Measurements from ENCODE around the gene MB. TPM values are rescaled to one million over a fixed set of nuclear protein-coding genes. Genes with fewer than 3 reads are reported as not detected.

The MB gene
- total RNA-seq, 1 experiment from 2014 or later = 1.5 TPM

DNA sequence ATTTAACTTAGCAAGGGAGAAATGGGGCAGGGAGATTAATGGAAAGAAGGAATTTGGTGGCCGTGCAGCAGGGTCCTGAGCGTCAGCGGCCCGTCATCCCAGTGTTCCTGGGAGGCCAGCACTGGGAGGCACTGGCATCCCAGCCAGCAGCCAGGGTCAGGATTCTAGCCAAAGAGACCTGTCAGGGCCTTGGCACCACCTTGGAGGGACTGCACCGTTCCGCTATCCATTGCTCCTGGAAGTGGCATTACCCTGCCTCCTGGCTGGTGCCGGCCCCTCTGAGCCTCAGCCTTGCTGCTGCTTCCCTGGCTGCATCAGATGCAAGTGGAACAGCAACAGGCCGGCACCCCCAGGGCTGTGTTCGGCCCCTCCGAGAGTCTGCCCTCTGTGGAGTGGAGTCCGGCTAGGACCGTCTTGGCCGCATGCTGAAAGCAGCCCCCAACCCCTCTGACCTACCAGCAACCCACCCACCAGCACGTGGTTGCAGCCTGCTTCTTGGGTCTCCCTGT lies 46.4 kb downstream of the MB start:
- Histone ChIP-seq H3K27me3 (ENCODE audit: insufficient read depth, low read length) (no peaks in the 10 kb centered on the region), H3K9me3 (ENCODE audit: control insufficient read depth in 1 of 2, insufficient read depth in 1 of 2, low read depth in 1 of 2, low read length in 2 of 2) (no peaks in the 10 kb centered on the region), H3K4me3 (replicated peaks in 1 of 2; ENCODE audit: low read depth in 1 of 2, low read length in 2 of 2) (no peak overlapping the region), H3K27ac (ENCODE audit: low read depth, low read length) (no peak overlapping the region), H4K20me1 (ENCODE audit: insufficient read depth) (no peaks in the 10 kb centered on the region), H3K4me2 (ENCODE audit: low read length) (no peak overlapping the region), H3K9ac (ENCODE audit: low read length) (no peak overlapping the region), H2AFZ (ENCODE audit: low read depth, low read length, poor library complexity, severe bottlenecking) (no peak overlapping the region), H3K4me1 (ENCODE audit: control insufficient read depth in 1 of 2, insufficient read depth in 2 of 2, low read length in 2 of 2) (peaks cover 11 to 17% of the 10 kb centered on the region in 2 experiments), H3K36me3 (ENCODE audit: control insufficient read depth in 1 of 2, insufficient read depth in 2 of 2, low read length in 2 of 2) (no peaks in the 10 kb centered on the region), H3K9me2 (ENCODE audit: insufficient read depth) (no peaks in the 10 kb centered on the region), H3K79me2 (ENCODE audit: insufficient read depth, low read length) (no peaks in the 10 kb centered on the region)
- intact Hi-C loops (cut with micrococcal nuclease) = no loop called here
- DNase-seq (ENCODE audit: low read depth, low spot score) (no peak), ATAC-seq (no peak)
- TF ChIP-seq, protein P1, sequence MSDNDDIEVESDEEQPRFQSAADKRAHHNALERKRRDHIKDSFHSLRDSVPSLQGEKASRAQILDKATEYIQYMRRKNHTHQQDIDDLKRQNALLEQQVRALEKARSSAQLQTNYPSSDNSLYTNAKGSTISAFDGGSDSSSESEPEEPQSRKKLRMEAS (IDR thresholded peaks at IDR 0.05) = no peak
- TF ChIP-seq SP1 (IDR thresholded peaks at IDR 0.05; ENCODE audit: low read depth) = no peak
- no peak for TF ChIP-seq EZH2 (IDR thresholded peaks at IDR 0.05)
- TF ChIP-seq TCF7L2 (IDR thresholded peaks at IDR 0.05; ENCODE audit: borderline replicate concordance, extremely low read depth, insufficient read depth, insufficient read length) = no peak
- no peak for TF ChIP-seq FOSL1 (IDR thresholded peaks at IDR 0.05; ENCODE audit: low read depth)
- TF ChIP-seq EGR1 (IDR thresholded peaks at IDR 0.05; ENCODE audit: low read depth) = no peak
- no peak for TF ChIP-seq SRF (IDR thresholded peaks at IDR 0.05; ENCODE audit: low read depth)
- TF ChIP-seq CBX3 (IDR thresholded peaks at IDR 0.05; ENCODE audit: low read depth) = no peak
- no peak for TF ChIP-seq POLR2A (IDR thresholded peaks at IDR 0.05; ENCODE audit: borderline replicate concordance, extremely low read depth, insufficient read depth, insufficient read length)
- no peak for TF ChIP-seq ELF1 (IDR thresholded peaks at IDR 0.05; ENCODE audit: borderline replicate concordance, low read depth)
- TF ChIP-seq ZFX (IDR thresholded peaks at IDR 0.05) = no peak
- no peak for TF ChIP-seq POLR2AphosphoS5 (IDR thresholded peaks at IDR 0.05; ENCODE audit: low read depth, low read length)
- ChIA-PET CTCF (no interaction called here), RAD21 (ENCODE audit: low non-redundant PET in 1 of 2, low total read pairs in 2 of 2, uncharacterized antibody in 2 of 2, unreplicated experiment in 2 of 2) (no interaction called here), POLR2A (no interaction called here)
- BruUV-seq (replicated peaks) = no TSS peak

DNA sequence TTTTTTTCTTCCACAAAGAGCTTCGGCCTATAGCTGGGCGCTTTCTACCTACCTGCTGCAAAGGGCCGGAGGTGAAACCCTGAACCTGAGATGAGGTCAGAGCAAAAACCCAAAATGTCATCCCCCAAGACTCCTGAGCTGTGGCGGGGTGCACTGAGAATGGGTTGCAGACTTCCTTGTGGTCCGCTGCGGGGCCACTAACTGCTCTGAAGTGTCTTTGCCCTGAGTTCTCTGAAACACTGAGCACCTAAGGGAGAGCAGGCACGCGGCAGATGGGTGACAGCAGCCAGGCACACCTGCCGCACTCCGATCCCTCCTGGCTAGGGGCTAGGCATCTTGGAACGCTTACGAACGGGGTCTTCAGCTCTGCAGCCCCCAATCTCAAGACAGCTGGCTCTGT lies 47.2 kb downstream of the MB start:
- CTCF ChIA-PET = no interaction called here
- Histone ChIP-seq H3K9me3 (ENCODE audit: control insufficient read depth in 1 of 2, insufficient read depth in 1 of 2, low read depth in 1 of 2, low read length in 2 of 2) (no peaks in the 10 kb centered on the region), H3K27me3 (ENCODE audit: insufficient read depth, low read length) (no peaks in the 10 kb centered on the region), H3K27ac (ENCODE audit: low read depth, low read length) (no peak overlapping the region; the same call in 1 of the 2 replicates), H3K9me2 (ENCODE audit: insufficient read depth) (no peaks in the 10 kb centered on the region), H3K4me2 (ENCODE audit: low read length) (no peak overlapping the region), H3K4me3 (replicated peaks in 1 of 2; ENCODE audit: low read depth in 1 of 2, low read length in 2 of 2) (no peak overlapping the region), H3K79me2 (ENCODE audit: insufficient read depth, low read length) (no peaks in the 10 kb centered on the region), H4K20me1 (ENCODE audit: insufficient read depth) (no peaks in the 10 kb centered on the region), H2AFZ (ENCODE audit: low read depth, low read length, poor library complexity, severe bottlenecking) (no peak overlapping the region), H3K4me1 (ENCODE audit: control insufficient read depth in 1 of 2, insufficient read depth in 2 of 2, low read length in 2 of 2) (peaks cover 11 to 17% of the 10 kb centered on the region in 2 experiments), H3K36me3 (ENCODE audit: control insufficient read depth in 1 of 2, insufficient read depth in 2 of 2, low read length in 2 of 2) (no peaks in the 10 kb centered on the region), H3K9ac (ENCODE audit: low read length) (no peak overlapping the region)
- TF ChIP-seq, protein P2, sequence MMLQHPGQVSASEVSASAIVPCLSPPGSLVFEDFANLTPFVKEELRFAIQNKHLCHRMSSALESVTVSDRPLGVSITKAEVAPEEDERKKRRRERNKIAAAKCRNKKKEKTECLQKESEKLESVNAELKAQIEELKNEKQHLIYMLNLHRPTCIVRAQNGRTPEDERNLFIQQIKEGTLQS (IDR thresholded peaks at IDR 0.05) = no peak
- TF ChIP-seq CBX3 (IDR thresholded peaks at IDR 0.05; ENCODE audit: low read depth) (no peak), POLR2A (IDR thresholded peaks at IDR 0.05; ENCODE audit: borderline replicate concordance, extremely low read depth, insufficient read depth, insufficient read length) (no peak), SIN3A (IDR thresholded peaks at IDR 0.05; ENCODE audit: low read depth) (no peak), POLR2AphosphoS5 (IDR thresholded peaks at IDR 0.05; ENCODE audit: low read depth, low read length) (no peak), FOSL1 (IDR thresholded peaks at IDR 0.05; ENCODE audit: low read depth) (no peak)
- TF ChIP-seq, protein P1 (IDR thresholded peaks at IDR 0.05) = no peak
- BruUV-seq (replicated peaks) = no TSS peak
- intact Hi-C loops (cut with micrococcal nuclease) = no loop called here
- no peak for ATAC-seq
- DNase-seq (ENCODE audit: low read depth, low spot score) = no peak
- RAD21 ChIA-PET (ENCODE audit: low non-redundant PET in 1 of 2, low total read pairs in 2 of 2, uncharacterized antibody in 2 of 2, unreplicated experiment in 2 of 2) = no interaction called here
- POLR2A ChIA-PET = no interaction called here
